TTC549 (cell line): ENCODE results near the gene GATA6.
"Not testable (repeated sequence)": the region's sequence is repeated elsewhere in the genome, so short reads cannot be mapped to it uniquely, and the experiment has no call there.

Source experiments
- FAIRE-seq: peaks from 2 replicates; lab custom pipeline; 2012; peaks lifted over from hg19 to GRCh38; lab: Jason Lieb, UNC

GATA6 gene

DNA sequence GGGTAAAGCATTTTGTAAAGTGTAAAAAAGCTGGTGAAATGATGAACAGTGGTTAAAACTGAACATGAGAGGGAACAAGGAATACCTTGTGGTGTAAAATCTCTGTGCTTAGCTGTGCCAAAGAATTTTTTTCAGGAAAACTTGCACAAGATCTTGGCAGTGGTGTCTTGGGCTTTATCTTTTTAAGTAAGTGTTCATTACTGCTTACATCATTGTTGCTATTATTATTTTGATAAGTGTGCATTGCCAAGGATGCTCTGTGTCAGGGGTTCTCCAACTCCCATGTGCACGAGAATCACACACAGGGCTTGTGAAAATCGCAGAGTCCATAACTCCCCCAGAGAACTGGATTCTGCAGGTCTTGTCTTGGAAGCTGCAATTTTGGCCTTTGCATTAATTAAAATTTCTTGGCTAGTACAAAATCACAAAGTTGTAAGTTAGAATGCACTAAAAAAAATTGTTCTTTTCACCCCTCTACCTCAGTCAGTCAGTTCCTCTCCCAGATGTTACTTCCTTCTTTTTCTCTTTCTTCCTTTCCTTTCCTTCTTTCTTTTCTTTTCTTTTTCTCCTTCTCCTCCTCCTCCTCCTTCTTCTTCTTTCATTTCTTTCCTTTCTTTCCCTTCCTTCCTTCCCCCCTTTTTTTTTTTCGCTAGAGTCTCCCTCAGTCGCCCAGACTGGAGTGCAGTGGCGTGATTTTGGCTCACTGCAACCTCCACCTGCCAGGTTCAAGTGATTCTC, 37.8 kb downstream of the GATA6 start:
- FAIRE-seq, result no peak

DNA sequence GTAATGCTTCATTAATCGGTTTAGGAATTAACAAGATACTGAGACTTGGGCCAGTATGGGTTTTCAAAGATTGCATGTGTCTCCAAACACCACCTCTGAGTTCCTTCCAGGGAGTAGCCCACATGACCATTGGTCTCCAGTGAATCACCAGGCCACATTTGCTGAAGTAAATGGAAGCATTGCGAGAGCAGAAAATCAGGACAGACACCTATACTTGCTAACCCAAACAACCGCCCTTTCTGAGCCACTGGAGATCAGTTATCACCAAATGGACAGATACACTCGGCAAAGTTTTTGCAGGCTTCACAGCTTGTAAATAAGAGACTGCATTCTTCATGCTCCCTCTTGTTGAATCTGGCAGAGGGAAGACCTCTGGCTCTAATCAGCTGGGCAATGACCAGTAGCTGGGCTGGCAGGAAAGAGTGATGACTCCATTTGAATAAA, 40.9 kb downstream of the GATA6 start:
- FAIRE-seq, result no peak

DNA sequence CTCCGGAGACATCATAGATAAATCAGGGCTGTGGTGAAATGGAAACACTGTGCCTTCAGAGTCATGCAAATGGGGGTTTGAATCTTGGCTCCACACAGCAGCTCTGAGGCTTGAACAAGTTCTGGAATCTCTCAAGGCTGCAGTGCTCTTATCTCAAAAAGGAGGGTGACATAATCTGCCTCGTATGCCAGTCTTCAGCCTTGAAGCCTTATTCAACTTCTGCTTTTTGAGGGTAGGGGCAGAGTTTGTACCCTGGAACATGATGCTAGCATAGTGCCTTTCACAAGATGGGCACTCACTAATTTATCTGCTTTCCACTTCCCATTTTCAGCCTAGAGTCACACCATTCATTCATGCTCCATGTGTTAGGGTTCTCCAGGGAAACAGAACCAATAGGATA, 42.3 kb downstream of the GATA6 start:
- FAIRE-seq, result no peak

DNA sequence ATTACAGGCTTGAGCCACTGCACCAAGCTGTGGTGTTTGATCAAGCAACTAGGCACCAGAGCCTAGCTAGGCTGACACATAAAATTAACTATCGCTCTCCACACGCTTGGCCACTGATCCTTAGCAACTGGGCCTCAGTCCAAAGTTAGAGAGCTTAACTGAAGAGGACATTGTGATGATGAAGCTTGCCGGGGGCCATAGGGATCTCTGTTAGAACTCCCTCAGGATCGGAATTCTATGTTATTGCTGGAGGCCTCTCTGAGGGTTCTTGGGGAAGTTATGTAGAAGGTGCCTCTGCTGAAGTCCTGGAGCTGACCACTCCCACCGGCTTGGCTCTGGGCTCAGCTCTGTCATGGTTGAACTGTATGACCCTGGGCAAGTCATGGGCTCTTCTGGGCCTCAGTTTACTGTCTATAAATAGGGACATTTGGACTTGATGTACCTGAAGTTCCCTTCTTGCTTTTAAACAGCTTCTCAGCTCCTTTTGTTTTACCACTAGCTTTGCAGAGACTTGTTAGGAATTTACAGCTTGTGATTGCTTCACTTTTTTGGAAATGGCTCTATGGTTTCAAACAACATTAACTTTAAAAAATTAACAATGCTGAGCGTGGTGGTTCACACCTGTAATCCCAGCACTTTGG, 44.1 kb downstream of the GATA6 start:
- FAIRE-seq, result no peak

DNA sequence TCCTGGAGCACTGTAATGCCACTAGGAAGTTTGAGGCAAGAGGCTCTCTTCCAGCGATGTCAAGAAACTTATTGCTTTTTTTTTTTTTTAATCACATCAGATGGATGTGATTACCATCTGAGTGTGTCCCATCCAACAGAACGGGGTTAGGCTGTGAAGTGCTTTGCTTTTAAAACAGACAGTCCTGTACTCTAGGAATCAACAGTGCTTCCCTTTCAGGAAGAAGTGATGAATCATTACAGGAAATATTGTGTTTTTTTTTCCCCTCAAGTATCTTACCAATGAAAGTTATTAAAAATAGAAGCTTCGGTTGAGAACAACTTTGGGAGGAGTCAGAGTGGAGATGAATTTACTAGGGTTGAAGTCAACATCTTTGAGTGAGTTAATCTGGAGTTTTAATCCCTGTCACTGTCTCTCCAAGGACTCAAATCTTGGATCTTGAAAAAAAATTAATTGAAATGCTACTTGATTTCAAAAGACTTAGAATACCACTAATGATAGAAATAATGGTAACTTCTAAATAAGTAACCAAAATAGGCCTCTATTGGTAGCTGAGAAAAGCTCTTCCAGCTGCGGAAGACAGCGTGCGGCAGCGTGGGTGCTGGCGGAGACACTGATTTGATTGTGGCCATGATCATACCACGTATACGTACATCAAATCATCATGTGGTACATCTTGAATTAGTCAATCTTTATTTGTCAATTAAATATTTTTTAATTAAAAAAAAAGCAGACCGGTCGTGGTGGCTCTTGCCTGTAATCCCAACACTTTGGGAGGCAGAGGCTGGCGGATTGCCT, 45.5 kb downstream of the GATA6 start:
- FAIRE-seq, result no peak

DNA sequence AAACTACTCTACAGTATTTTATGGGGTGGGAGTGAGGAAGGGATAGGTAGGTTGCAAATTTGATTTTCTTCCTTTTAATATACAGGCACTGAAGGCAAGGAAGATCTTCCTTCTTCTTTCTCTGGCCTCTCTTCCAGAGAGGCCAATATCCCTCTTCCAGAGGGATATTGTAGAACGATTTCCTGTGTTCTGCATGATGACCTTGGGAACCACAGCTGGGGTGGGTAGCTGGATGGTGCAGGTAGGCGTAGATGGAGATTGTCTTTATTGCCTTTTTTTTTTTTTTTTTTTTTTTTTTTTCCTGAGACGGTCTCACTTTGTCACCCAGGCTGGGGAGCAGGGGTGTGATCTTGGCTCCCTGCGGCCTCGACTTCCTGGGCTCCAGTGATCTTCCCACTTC, 49.4 kb downstream of the GATA6 start:
- FAIRE-seq, result no peak

DNA sequence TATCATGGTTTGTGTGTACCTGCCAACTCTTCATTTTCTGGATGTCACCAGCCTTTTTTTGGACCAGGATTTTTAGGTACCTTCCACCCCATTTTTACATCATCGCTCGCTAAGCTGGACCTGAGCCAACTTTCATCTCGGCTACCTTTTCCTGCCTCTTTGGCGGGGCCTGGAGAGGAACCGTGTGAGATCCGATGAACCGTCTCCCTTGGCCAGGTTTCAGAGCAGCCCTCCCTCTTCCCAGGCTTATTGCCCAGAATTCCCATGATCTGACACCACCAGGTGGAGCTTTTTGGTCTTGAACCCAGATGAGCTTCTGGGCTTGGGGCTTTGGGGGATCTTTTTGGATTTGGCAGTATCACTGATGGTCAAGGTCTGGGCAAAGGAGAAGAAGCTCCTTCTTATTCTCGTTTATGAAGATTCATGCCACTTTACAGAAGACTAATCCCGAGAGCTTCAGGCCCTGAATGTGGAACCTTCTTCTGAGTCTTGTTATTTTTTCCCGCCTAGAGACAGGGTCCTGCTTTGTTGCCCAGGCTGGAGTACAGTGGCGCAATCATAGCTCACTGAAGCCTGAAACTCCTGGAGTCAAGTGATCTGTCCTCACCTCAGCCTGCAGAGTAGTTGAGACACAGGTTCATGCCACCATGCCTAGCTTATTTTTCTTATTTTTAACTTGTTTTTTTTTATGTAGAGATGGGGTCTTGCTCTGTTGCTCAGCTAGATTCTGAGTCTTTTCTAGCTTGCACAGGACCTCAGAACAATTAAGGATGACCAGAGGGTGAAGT, 50.4 kb downstream of the GATA6 start:
- no peak for FAIRE-seq

DNA sequence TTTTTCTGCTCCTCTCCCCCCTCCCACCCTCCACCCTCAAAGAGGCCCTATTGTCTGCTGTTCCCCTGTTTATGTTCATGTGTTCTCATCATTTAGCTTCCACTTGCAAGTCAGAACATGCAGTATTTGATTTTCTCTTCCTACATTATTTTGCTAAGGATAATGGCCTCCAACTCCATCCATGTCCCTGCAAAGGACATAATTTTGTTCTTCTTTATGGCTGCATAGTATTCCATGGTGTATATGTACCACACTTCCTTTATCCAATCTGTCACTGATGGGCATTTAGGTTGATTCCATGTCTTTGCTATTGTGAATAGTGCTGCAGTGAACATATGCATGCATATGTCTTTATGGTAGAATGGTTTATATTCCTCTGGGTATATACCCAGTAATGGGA, 51.2 kb downstream of the GATA6 start:
- not testable (repeated sequence) for FAIRE-seq

DNA sequence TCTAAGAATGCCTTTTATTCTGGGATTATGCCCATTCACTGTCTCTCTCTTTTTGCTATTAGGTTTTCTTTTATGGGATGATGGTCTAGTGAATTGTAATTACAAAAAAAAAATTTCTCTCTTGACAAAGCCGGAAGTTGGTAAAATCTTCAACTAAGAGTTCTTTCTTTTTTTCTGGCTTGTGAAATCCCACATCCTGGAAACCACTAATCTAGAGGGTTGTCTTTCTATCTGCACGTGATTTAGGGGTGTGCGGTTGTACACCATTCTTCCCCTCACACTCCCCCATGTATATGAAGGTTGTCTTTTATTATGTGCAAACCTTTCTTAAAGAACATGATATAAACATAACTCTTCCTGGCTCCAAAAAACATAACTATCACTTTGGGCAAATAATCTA, 52.0 kb downstream of the GATA6 start:
- no peak for FAIRE-seq

DNA sequence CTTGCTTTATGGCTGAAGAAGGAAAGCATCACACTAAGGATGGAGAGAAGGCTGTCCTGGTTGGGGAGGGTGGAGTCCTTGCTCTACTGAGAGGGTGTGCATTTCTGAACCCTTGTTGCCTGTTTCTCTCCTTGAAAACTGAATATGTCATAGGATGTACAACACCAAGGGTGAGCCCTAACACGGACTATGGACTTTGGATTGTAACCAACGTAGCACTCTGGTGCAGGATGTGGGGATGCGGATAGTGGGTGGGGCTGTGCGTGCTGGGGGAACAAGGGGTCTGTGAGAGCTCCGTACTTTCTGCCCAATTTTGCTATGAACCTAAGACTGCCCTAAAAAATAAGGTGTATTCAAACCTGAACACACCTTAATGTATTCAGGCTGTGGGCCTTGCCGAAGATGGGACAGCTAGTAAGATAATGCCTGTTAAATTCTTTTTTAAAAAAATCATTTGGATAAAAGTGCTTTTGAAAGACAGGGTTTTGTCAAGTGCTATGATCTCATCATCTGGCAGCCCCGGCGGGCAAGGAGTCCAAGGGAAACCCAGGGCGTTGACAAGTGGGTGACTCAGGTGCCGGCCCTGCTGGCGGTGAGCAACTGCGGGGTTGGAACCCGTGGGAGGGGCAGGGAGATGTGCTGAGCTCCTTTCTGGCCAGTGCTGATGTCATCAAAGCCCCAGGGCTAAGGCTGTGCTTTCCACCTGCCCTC, 54.0 kb downstream of the GATA6 start:
- no peak for FAIRE-seq

DNA sequence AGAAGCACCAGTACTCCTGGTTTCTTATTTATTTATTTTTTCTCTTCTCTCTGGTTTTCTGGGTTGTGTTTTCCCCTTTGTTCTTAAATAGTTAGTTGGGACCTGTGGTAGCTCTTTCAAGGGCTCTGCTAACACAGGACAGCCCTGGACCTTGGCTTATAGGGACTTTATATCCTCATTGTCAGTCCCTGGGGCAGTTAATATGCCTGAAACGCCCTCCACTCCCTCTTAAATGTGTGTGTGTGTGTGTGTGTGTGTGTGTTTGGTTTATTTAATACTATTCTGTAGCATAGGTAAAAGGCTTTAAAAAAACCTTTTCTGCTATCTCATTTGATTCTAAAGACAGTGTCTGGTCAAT, 54.6 kb downstream of the GATA6 start:
- FAIRE-seq, result no peak

DNA sequence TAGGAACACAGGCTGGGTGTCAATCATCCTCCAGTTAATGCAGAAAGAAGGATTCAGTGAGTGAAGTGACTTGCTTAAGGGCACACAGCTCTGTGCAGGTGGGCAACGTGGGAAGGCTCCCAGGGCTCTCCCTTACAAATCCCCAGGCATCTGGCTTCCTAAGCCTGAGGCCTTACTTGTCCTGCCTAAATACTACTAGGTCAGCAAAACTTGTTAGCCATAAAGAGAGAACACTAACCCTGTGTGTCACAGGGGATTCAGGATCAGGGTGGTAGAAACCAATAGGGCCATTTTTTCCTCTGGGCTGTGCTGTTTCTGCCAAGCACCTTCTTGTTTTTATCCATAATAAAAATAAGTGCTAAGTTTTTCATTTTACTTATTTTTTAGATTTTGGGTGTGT, 55.0 kb downstream of the GATA6 start:
- FAIRE-seq, result no peak

DNA sequence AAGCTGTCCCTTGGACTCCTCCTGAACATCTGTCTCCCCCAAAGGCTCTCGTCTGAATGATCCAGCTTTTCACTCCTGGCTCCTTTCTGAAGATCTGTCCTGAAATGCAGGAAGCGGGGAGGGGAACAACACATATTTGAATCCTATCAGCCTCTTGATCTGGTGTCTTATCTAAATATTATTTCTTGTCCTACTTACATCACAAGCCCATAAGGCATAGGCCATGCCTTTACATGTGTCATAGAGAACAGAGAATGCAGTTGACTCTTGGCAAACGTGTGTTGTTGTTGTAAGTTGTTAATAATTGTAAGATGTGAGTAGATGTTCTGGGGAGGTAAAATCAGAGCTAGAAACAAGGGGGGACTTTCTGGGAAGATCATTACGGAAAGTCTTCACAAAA, 57.4 kb downstream of the GATA6 start:
- FAIRE-seq, result no peak

DNA sequence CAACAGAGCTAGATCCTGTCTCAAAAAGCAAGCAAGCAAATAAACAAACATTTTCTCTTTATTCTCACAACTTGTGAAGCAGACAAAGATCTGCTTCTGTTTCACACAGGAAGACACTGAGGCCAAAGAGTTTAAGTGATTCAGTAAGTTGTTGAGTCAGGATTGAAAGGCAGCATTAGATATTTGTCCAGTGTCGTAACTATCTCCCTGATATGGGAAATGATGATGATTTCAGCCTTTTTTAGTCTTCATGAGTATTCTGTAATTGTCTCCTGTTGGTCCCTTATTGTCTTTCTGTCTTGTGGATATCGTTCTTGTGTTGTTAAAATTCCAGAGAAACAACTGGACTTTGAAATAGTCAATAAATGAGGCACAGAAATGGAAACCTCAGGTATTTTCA, 59.6 kb downstream of the GATA6 start:
- no peak for FAIRE-seq

DNA sequence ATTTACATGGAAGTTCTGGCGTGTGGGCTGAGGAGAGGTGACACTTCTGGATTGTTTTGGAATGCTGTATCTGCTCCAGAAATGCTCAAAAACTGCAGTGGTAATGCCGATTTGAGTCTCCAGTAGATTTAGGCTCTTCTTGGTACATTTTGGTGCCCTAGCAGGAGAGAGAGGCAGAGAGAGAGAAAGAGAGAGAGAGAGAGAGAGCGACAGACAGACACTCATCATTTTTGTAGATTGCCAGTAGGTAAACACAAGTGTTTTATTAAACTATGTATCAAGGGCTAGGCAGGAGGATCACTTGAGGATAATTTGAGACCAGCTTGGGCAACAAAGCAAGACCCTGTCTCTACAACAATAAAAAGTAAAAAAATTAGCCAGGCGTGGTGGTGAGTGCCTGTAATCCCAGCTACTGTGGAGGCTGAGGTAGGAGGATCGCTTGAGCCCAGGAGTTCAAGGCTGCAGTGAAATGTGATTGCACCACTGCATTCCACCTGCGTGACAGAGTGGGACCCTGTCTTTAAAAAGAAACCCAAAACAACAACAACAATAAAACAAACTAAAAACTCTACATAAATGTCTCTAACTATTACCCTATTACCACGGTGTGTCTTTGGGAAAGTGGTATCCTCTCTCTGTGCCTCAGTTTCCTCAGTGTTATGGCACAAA, 60.2 kb downstream of the GATA6 start:
- no peak for FAIRE-seq

DNA sequence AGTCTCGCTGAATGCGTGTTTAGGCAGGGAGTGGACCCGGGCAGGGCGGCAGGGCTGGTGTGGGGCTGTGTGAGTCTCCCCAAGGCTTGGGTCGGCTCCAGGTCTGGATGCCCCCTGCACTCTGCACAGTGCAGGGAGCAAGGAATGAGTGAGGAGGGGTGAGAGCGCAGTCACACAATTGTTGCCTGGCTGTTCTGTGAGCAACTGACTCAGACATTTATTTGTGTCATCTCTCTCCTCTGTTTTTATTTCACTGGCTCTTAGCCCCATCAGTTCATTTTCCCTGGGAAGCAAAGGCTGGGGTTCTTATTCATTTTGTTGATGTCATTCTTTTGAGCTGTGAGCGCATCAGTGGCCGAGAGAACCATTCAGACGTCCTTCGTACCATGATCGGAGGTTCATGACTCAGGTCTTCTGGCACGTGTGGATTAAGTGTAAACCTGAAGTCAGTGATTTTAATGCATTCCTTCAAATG, 61.1 kb downstream of the GATA6 start:
- FAIRE-seq, result no peak

DNA sequence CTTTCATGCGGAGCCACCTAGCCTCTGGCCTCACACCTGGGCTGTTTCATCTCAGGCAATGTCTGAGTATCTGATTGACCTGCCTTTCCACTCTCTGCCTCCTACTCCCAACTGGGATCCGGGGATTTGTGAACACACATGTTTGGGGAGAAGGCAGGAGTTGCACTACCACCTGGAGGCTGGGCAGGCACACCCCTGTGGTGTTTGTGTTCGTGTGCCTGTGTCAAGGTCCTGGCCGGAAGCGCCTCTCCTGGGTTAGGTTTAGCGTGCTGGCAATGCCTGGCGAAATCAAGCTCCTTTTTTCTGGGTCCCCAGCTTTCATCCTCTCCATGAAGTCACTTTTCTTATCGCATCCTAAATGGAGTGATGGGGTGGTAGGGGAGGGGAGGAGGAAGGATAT, 63.9 kb downstream of the GATA6 start:
- FAIRE-seq, result no peak

DNA sequence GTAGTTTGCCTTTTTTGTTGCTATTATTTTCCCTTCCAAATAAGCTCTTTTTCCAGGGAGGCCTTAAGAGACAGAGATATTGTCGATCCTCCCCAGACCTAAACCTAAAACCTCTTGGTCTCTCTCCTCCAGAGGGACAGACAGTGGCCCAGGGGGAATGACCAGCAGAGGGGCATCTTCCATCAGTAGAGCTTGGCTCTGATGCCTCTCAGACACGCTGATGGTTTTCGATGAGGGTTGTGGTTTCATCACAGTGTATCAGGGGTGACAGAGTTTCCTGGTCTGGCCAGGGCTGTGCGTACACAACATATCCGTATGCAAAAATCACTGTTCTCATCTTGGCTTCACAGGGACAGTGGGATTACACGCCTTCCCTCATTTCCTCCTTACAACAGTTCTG, 68.6 kb downstream of the GATA6 start:
- no peak for FAIRE-seq

DNA sequence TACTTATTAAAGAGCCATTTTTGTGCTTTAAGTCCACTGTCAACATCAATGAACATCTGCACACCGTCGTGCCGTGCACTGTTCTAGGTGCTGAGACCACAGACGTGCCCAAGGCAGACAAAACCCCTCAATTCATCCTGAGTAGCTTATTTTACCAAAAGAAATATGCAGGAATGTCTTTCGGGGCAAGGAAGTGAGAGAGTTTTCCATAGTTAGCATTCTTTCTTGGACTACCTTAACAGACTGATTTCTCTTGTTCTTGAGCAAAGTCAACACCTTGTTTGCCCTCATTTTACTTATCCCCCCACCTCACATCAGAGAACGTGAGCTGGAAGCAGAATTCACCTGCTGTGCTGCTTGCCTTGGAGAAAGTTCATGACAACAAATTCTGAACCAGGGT, 69.3 kb downstream of the GATA6 start:
- no peak for FAIRE-seq

DNA sequence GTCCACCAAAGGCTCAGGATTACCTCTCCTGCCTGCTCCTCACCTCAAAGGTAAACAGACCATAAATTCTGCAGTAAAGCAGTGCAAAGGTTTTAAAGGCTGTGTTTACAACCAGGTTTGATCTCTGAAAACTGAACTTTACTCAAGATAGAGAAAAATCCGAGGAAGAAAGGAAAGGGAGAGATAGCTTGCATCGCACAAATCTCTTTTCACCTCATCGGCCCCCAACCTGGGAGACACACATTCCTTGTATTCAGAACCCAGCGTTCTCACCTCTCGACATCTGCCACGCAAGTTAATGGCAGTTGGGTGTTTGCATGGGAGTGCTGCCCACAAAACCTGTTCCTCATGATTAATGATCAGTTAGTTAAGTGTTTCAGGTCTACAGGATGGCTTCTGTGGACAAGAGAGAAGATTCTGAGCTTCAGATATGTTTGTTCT, 72.6 kb downstream of the GATA6 start:
- FAIRE-seq, result no peak

DNA sequence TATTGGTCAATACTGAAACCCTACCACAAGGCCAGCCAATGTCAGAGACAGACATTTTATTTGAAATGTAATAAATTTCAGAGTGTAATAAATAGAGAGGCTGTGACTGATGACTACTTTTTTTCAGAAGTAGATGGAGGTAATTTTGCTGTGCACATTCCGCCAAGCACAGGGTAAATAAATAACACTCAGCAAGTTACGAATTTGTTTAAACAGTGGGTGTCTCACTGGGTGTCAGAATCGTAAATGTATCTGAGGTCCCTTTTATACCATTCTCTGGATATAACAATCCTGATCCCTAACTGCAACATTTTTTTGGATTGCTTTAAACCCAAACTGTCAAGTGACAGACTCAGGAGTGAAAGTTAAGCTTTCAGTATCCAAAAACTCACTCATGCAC, 74.1 kb downstream of the GATA6 start:
- FAIRE-seq, result no peak
